CD14-positive monocyte (primary cell): ENCODE measurements around the gene FRS3. TPM values are rescaled to one million over a fixed set of nuclear protein-coding genes. Genes with fewer than 3 reads are reported as not detected.

Source experiments
- DNase-seq, 3 donors: peaks; one replicate each; pipeline ENCODE4 v3.0.0-alpha.2; 2011 to 2022
- H2AFZ ChIP-seq: 2 replicates; pipeline ENCODE4 v1.6.0; 2012; ENCODE audit warnings: mild to moderate bottlenecking, low read depth, low read length, inconsistent platforms; ENCODE audit not compliant: insufficient read depth, poor library complexity, severe bottlenecking
- H3K27ac ChIP-seq, 2 donors: 1 replicate in 1 of 2; 2 replicates in 1 of 2; pipeline ENCODE4 v1.5.1; 2012 to 2013; ENCODE audit warnings: low read length in 2 of 2, control low read depth in 1 of 2, inconsistent platforms in 1 of 2, low read depth in 1 of 2, mild to moderate bottlenecking in 1 of 2
- H3K27me3 ChIP-seq, 2 donors: one replicate each; pipeline versions ENCODE4 v1.6.0 to v1.6.1; 2011 to 2013; ENCODE audit warnings: low read length in 2 of 2; ENCODE audit not compliant: control insufficient read depth in 2 of 2, insufficient read depth in 2 of 2
- H3K36me3 ChIP-seq, 2 donors: replicated peaks in 1 of 2; 1 replicate in 1 of 2; 2 replicates in 1 of 2; pipeline versions ENCODE4 v1.5.1 to v1.6.1; 2012 to 2013; ENCODE audit warnings: low read length in 2 of 2, control low read depth in 1 of 2, inconsistent platforms in 1 of 2, mild to moderate bottlenecking in 1 of 2; ENCODE audit not compliant: insufficient read depth in 2 of 2, control insufficient read depth in 1 of 2
- H3K4me1 ChIP-seq, 2 donors: 1 replicate in 1 of 2; 2 replicates in 1 of 2; pipeline versions ENCODE4 v1.5.1 to v1.6.1; 2012 to 2013; ENCODE audit warnings: low read length in 2 of 2, control low read depth in 1 of 2, inconsistent platforms in 1 of 2, mild to moderate bottlenecking in 1 of 2, moderate library complexity in 1 of 2; ENCODE audit not compliant: insufficient read depth in 2 of 2, control insufficient read depth in 1 of 2
- H3K4me2 ChIP-seq: replicated peaks from 2 replicates; pipeline ENCODE3; 2012; ENCODE audit warnings: low read length, moderate library complexity, mild to moderate bottlenecking; ENCODE audit not compliant: poor library complexity, severe bottlenecking; ENCODE audit errors: extremely low read depth
- H3K4me3 ChIP-seq, 3 experiments: fragments of 200-600 bp in 1 of 3; sonication (generic) in 1 of 3; replicated peaks in 1 of 3; 1 replicate in 2 of 3; 2 replicates in 1 of 3; pipeline ENCODE4 v1.5.1; 2011 to 2013; ENCODE audit warnings: low read length in 3 of 3, mild to moderate bottlenecking in 3 of 3, control low read depth in 2 of 3, low read depth in 2 of 3, inconsistent platforms in 1 of 3, moderate library complexity in 1 of 3
- H3K79me2 ChIP-seq: 2 replicates; pipeline ENCODE4 v1.6.0; 2012; ENCODE audit warnings: mild to moderate bottlenecking, control low read depth, inconsistent platforms, low read length, moderate library complexity; ENCODE audit not compliant: insufficient read depth
- H3K9ac ChIP-seq: 2 replicates; pipeline ENCODE4 v1.6.0; 2017; ENCODE audit warnings: low read length, mild to moderate bottlenecking; ENCODE audit not compliant: insufficient read depth, poor library complexity, severe bottlenecking
- H3K9me3 ChIP-seq, 2 donors: replicated peaks in 1 of 2; 1 replicate in 1 of 2; 2 replicates in 1 of 2; pipeline versions ENCODE4 v1.5.1 to v1.6.1; 2012 to 2013; ENCODE audit warnings: low read length in 2 of 2, control low read depth in 1 of 2; ENCODE audit not compliant: control insufficient read depth in 1 of 2, insufficient read depth in 1 of 2
- H4K20me1 ChIP-seq: 2 replicates; pipeline ENCODE4 v1.6.0; 2012; ENCODE audit warnings: mild to moderate bottlenecking, low read length, control low read depth, moderate library complexity; ENCODE audit not compliant: insufficient read depth
- H3K27ac Mint-ChIP-seq, 7 donors: one replicate each; pipeline ENCODE4 v1.8.0; 2020; ENCODE audit warnings: mild to moderate bottlenecking in 7 of 7, mixed read lengths in 7 of 7, moderate library complexity in 6 of 7, inconsistent platforms in 2 of 7
- H3K27me3 Mint-ChIP-seq, 3 donors: one replicate each; pipeline ENCODE4 v1.8.0; 2021 to 2022; ENCODE audit warnings: low read depth in 3 of 3, mild to moderate bottlenecking in 3 of 3, mixed read lengths in 3 of 3, moderate library complexity in 3 of 3, inconsistent platforms in 1 of 3
- H3K36me3 Mint-ChIP-seq, 2 donors: one replicate each; pipeline ENCODE4 v1.8.0; 2020; ENCODE audit warnings: mixed read lengths in 2 of 2, inconsistent platforms in 1 of 2, mild to moderate bottlenecking in 1 of 2
- H3K4me1 Mint-ChIP-seq: one replicate; pipeline ENCODE4 v1.8.0; 2020; ENCODE audit warnings: mild to moderate bottlenecking, mixed read lengths
- H3K4me3 Mint-ChIP-seq, 2 donors: one replicate each; pipeline ENCODE4 v1.8.0; 2020; ENCODE audit warnings: mild to moderate bottlenecking in 2 of 2, mixed read lengths in 2 of 2, moderate library complexity in 1 of 2
- H3K9me3 Mint-ChIP-seq, 7 donors: one replicate each; pipeline ENCODE4 v1.8.0; 2020 to 2022; ENCODE audit warnings: mixed read lengths in 7 of 7, mild to moderate bottlenecking in 6 of 7, moderate library complexity in 6 of 7, inconsistent platforms in 2 of 7
- CTCF ChIP-seq: fragments of 200-600 bp; IDR thresholded peaks from one replicate; pipeline ENCODE4 v1.8.0; 2022; ENCODE audit warnings: antibody characterized with exemption, mild to moderate bottlenecking
- WGBS: methylation state at CpG from one replicate; pipeline ENCODE4 v1.1.5; 2013; ENCODE audit warnings: missing lambda C conversion rate; ENCODE audit not compliant: insufficient coverage; 5-methylcytosine and 5-hydroxymethylcytosine counted together
- intact Hi-C, 2 donors: fragments of 100-400 bp; cut with micrococcal nuclease; formaldehyde crosslinking; loops; one replicate each; pipeline versions ENCODE4 v1.15.0 to v1.15.1; 2023
- polyA plus RNA-seq, 3 donors: library from polyadenylated mRNA; depleted of rRNA in 1 of 3; unstranded in 2 of 3; stranded (reverse) in 1 of 3; fragments of 300-500 nt in 2 of 3; fragments of >200 nt in 1 of 3; fragmentation: Illumina TruSeq in 2 of 3; gene quantifications; 1 replicate in 2 of 3; 2 replicates in 1 of 3; pipeline ENCODE4 v1.2.3, GENCODE V29; 2012 to 2021

Gene FRS3
- polyA plus RNA-seq, 3 donors: 1.3 to 7.0 (median 2.6) TPM

- Histone ChIP-seq H3K27ac (no peak overlapping the region), H3K36me3 (peaks cover 28 to 46% of the 10 kb centered on the region in 2 donors), H3K4me1 (peaks cover 15 to 41% of the 10 kb centered on the region in 2 donors), H3K27me3 (no peaks in the 10 kb centered on the region), H3K4me3 (no peak overlapping the region), H3K4me2 (no peak overlapping the region), H4K20me1 (peaks cover 22% of the 10 kb centered on the region), H3K9ac (no peak overlapping the region), H3K79me2 (peaks cover 23% of the 10 kb centered on the region), H3K9me3 (no peaks in the 10 kb centered on the region), H2AFZ (no peak overlapping the region)
- Mint-ChIP-seq H3K27me3 (peaks cover 0 to 2% (median 0%) of the 10 kb centered on the region in 3 donors), H3K4me3 (no peak overlapping the region), H3K4me1 (peaks cover 16% of the 10 kb centered on the region), H3K36me3 (peaks cover 40 to 46% of the 10 kb centered on the region in 2 donors), H3K27ac (peak overlapping the region in 3 of 7 donors; percentile 2 to 33 (median 8)), H3K9me3 (no peaks in the 10 kb centered on the region)
- TF ChIP-seq CTCF: no peak
- 83% methylated on average over 1 of the region's 1 CpG for WGBS
- DNase-seq: no peak
- intact Hi-C loops: no loop called here
These were observed 10.3 kb upstream of the FRS3 start for GRCh38 chr6:41790045-41790444.

GRCh38 chr6:41789390-41789724 is 9.7 kb upstream of the FRS3 start:
- peak overlapping the region in 3 of 7 donors; percentile 15 to 95 (median 60) for H3K27ac Mint-ChIP-seq

More at GRCh38 chr6:41789390-41789724, 9.7 kb upstream of the FRS3 start:
- no peak for DNase-seq
- Histone ChIP-seq H3K36me3 (peaks cover 28 to 42% of the 10 kb centered on the region in 2 donors), H3K27ac (peak overlapping the region in 1 of 2 donors; percentile 24), H3K4me1 (peaks cover 22 to 48% of the 10 kb centered on the region in 2 donors), H3K9me3 (no peaks in the 10 kb centered on the region), H2AFZ (no peak overlapping the region), H3K9ac (no peak overlapping the region), H3K79me2 (peaks cover 23% of the 10 kb centered on the region), H4K20me1 (peaks cover 22% of the 10 kb centered on the region), H3K4me3 (no peak overlapping the region), H3K27me3 (no peaks in the 10 kb centered on the region), H3K4me2 (no peak overlapping the region)
- TF ChIP-seq CTCF: no peak
- Mint-ChIP-seq H3K4me3 (no peak overlapping the region), H3K4me1 (peaks cover 23% of the 10 kb centered on the region), H3K27me3 (peaks cover 0 to 2% (median 0%) of the 10 kb centered on the region in 3 donors), H3K36me3 (peaks cover 37 to 41% of the 10 kb centered on the region in 2 donors), H3K9me3 (no peaks in the 10 kb centered on the region)
- intact Hi-C loops: loop anchor here (5.0 to 10.0 kb wide), 5 partner anchors 105 to 425 kb away; partner anchors contain the start of genes USP49 (in 2 of the 2), BYSL (in 1 of the 2), MED20 (in 1 of the 2) and MRPS10 (in 1 of the 2)
- WGBS: 96% methylated on average over 2 of the region's 3 CpGs
